SK-N-SH treated with all-trans-retinoic acid at 6 μM for 48 hours (cell line): ENCODE results near the gene TRIM25.

ENCODE experiments used
- ATAC-seq: fragments of 200-7000 bp; cut with Tn5 transposase; 3 replicates; pipeline ENCODE4 v1.9.1; 2020; ENCODE audit warnings: mild to moderate bottlenecking, moderate library complexity
- ARNTL ChIP-seq: fragments of 450-650 bp; formaldehyde crosslinking; IDR thresholded peaks from 2 replicates; pipeline ENCODE4 v1.5.0; 2020; ENCODE audit warnings: low read depth, mild to moderate bottlenecking, moderate library complexity, borderline replicate concordance
- BACH2 ChIP-seq: fragments of 250-450 bp; sonication (Bioruptor Pico); IDR thresholded peaks from 2 replicates; pipeline ENCODE4 v1.9.0; 2021; ENCODE audit warnings: mild to moderate bottlenecking, borderline replicate concordance
- CREB5 ChIP-seq: fragments of 250-450 bp; sonication (Bioruptor Pico); IDR thresholded peaks from 2 replicates; pipeline ENCODE4 v1.5.1; 2020; ENCODE audit warnings: low read depth, mild to moderate bottlenecking, moderate library complexity
- CSRNP3 ChIP-seq: fragments of 250-450 bp; sonication (Bioruptor Pico); IDR thresholded peaks from 2 replicates; pipeline ENCODE4 v1.5.1; 2021; ENCODE audit warnings: mild to moderate bottlenecking, moderate library complexity
- ESRRG ChIP-seq: fragments of 250-450 bp; sonication (Bioruptor Pico); IDR thresholded peaks from 2 replicates; pipeline ENCODE4 v1.6.1; 2021; ENCODE audit warnings: mild to moderate bottlenecking
- GLIS3 ChIP-seq: fragments of 250-450 bp; sonication (Bioruptor Pico); IDR thresholded peaks from 2 replicates; pipeline ENCODE4 v1.5.0; 2020; ENCODE audit warnings: mild to moderate bottlenecking, moderate library complexity
- ISL1 ChIP-seq: fragments of 250-450 bp; sonication (Bioruptor Pico); IDR thresholded peaks from 2 replicates; pipeline ENCODE4 v2.1.2; 2022; ENCODE audit warnings: mild to moderate bottlenecking, moderate library complexity
- OSR1 ChIP-seq: fragments of 250-450 bp; sonication (Bioruptor Pico); IDR thresholded peaks from 2 replicates; pipeline ENCODE4 v1.8.0; 2022; ENCODE audit warnings: moderate library complexity, mild to moderate bottlenecking, inconsistent platforms
- PATZ1 ChIP-seq: fragments of 250-450 bp; sonication (Bioruptor Pico); IDR thresholded peaks from 2 replicates; pipeline ENCODE4 v1.8.0; 2020; ENCODE audit warnings: mild to moderate bottlenecking, moderate library complexity, borderline replicate concordance
- POU6F1 ChIP-seq: fragments of 250-450 bp; sonication (Bioruptor Pico); IDR thresholded peaks from 2 replicates; pipeline ENCODE4 v1.8.0; 2021; ENCODE audit warnings: low read depth, mild to moderate bottlenecking, moderate library complexity, borderline replicate concordance
- PPARA ChIP-seq: fragments of 250-450 bp; sonication (Bioruptor Pico); IDR thresholded peaks from 2 replicates; pipeline ENCODE4 v1.5.0; 2020; ENCODE audit warnings: mild to moderate bottlenecking, borderline replicate concordance
- SNAI2 ChIP-seq: fragments of 250-450 bp; sonication (Bioruptor Pico); IDR thresholded peaks from 2 replicates; pipeline ENCODE4 v1.5.0; 2020; ENCODE audit warnings: mild to moderate bottlenecking, moderate library complexity
- TCF4 ChIP-seq: fragments of 250-450 bp; sonication (Bioruptor Pico); IDR thresholded peaks from 2 replicates; pipeline ENCODE4 v1.8.0; 2021; ENCODE audit warnings: mild to moderate bottlenecking, moderate library complexity, borderline replicate concordance
- TOX ChIP-seq: fragments of 250-450 bp; sonication (Bioruptor Pico); IDR thresholded peaks from 2 replicates; pipeline ENCODE4 v1.8.0; 2021; ENCODE audit warnings: mild to moderate bottlenecking, moderate library complexity, borderline replicate concordance
- TSHZ2 ChIP-seq: fragments of 250-450 bp; sonication (Bioruptor Pico); IDR thresholded peaks from 2 replicates; pipeline ENCODE4 v1.5.0; 2020; ENCODE audit warnings: mild to moderate bottlenecking, moderate library complexity
- ZC3H10 ChIP-seq: fragments of 250-450 bp; sonication (Bioruptor Pico); IDR thresholded peaks from 2 replicates; pipeline ENCODE4 v1.5.1; 2021; ENCODE audit warnings: mild to moderate bottlenecking, moderate library complexity
- ZNF565 ChIP-seq: fragments of 450-650 bp; formaldehyde crosslinking; conservative IDR thresholded peaks from 2 replicates; pipeline ENCODE4 v1.5.0; 2020; ENCODE audit warnings: low read depth, mild to moderate bottlenecking, moderate library complexity
- ZNF70 ChIP-seq: fragments of 450-650 bp; formaldehyde crosslinking; IDR thresholded peaks from 2 replicates; pipeline ENCODE4 v1.5.0; 2020; ENCODE audit warnings: mild to moderate bottlenecking, moderate library complexity

Gene TRIM25

GRCh38 chr17:56913353-56913866, 439 bp downstream of the TRIM25 start:
- TF ChIP-seq TSHZ2 (CRISPR knock-in tag) (no peak), PPARA (CRISPR knock-in tag) (no peak), ARNTL (no peak), CREB5 (no peak), CSRNP3 (CRISPR knock-in tag) (no peak), ZNF565 (no peak), TOX (CRISPR knock-in tag) (no peak), ZNF70 (CRISPR knock-in tag) (no peak)
- TF ChIP-seq, all 23 proteins: peak for 0
- peak; percentile 69 for ATAC-seq

GRCh38 chr17:56913000-56913311, 893 bp downstream of the TRIM25 start:
- TF ChIP-seq TSHZ2 (CRISPR knock-in tag) (no peak), PATZ1 (CRISPR knock-in tag) (no peak), ZNF70 (CRISPR knock-in tag) (no peak), SNAI2 (CRISPR knock-in tag) (no peak), CREB5 (no peak), POU6F1 (CRISPR knock-in tag) (no peak), OSR1 (no peak), ARNTL (no peak), ZNF565 (no peak), PPARA (CRISPR knock-in tag) (no peak)
- ATAC-seq, result no peak

GRCh38 chr17:56912105-56912999, 1.5 kb downstream of the TRIM25 start:
- ATAC-seq, result no peak
- TF ChIP-seq PPARA (CRISPR knock-in tag) (no peak), CSRNP3 (CRISPR knock-in tag) (no peak), TCF4 (CRISPR knock-in tag) (no peak), ZNF70 (CRISPR knock-in tag) (no peak), ESRRG (CRISPR knock-in tag) (no peak), ARNTL (no peak), ISL1 (no peak), BACH2 (CRISPR knock-in tag) (no peak), SNAI2 (CRISPR knock-in tag) (no peak), GLIS3 (CRISPR knock-in tag) (no peak), ZC3H10 (CRISPR knock-in tag) (no peak), TOX (CRISPR knock-in tag) (no peak)
